HCT116 (cell line): ENCODE data around the gene CALN1. TPM values are rescaled to one million over a fixed set of nuclear protein-coding genes. Genes with fewer than 3 reads are reported as not detected.

Source experiments
- ATAC-seq: fragments of 200-7000 bp; cut with Tn5 transposase; 2 replicates; pipeline ENCODE4 v1.9.1; 2020; ENCODE audit warnings: mild to moderate bottlenecking, moderate library complexity
- BruUV-seq: library from RNA; stranded (reverse); fragments of 400-500 nt; replicated peaks from 2 replicates; lab custom pipeline; 2021; lab: Mats Ljungman, UMichigan
- CTCF ChIA-PET: fragments of 300-600 bp; sonication (Branson Sonifier 250); formaldehyde crosslinking; loops from one replicate; lab custom pipeline; 2021; ENCODE audit warnings: antibody characterized with exemption; lab: Charles Lee
- POLR2A ChIA-PET: fragments of 300-600, 350-600 bp; sonication (Branson Sonifier 250); formaldehyde crosslinking; loops from one replicate; lab custom pipeline; 2021; ENCODE audit warnings: antibody characterized with exemption; lab: Charles Lee
- RAD21 ChIA-PET, 2 experiments: fragments of 300-600 bp; sonication (Branson Sonifier 250); formaldehyde crosslinking; loops; one replicate each; lab custom pipeline; 2023; ENCODE audit warnings: low total read pairs in 2 of 2; ENCODE audit not compliant: uncharacterized antibody in 2 of 2, unreplicated experiment in 2 of 2, low non-redundant PET in 1 of 2; lab: Charles Lee
- DNase-seq: peaks from one replicate; pipeline ENCODE4 v3.0.0-alpha.2; 2010; ENCODE audit warnings: low read depth, low spot score
- H2AFZ ChIP-seq: fragments of 200-600 bp; shearing (Covaris generic), sonication (generic); 2 replicates; pipeline ENCODE4 v1.6.1; 2017; ENCODE audit warnings: low read depth, mixed run types, mixed read lengths, antibody characterized with exemption, low read length; ENCODE audit not compliant: poor library complexity, severe bottlenecking
- H3K27ac ChIP-seq: 2 replicates; pipeline ENCODE4 v1.5.1; 2012; ENCODE audit warnings: low read depth, low read length
- H3K27me3 ChIP-seq: fragments of 200-600 bp; sonication (generic); 2 replicates; pipeline ENCODE4 v1.6.1; 2016; ENCODE audit warnings: mixed run types, low read length, mixed read lengths; ENCODE audit not compliant: insufficient read depth
- H3K36me3 ChIP-seq, 2 experiments: fragments of 200-500 bp in 1 of 2; fragments of 200-600 bp in 1 of 2; sonication (Bioruptor generic) in 1 of 2; sonication (generic) in 1 of 2; 2 replicates each; pipeline versions ENCODE4 v1.5.1 to v1.6.1; 2014 to 2016; ENCODE audit warnings: low read length in 2 of 2, inconsistent platforms in 1 of 2, mixed read lengths in 1 of 2, mixed run types in 1 of 2; ENCODE audit not compliant: insufficient read depth in 2 of 2, control insufficient read depth in 1 of 2
- H3K4me1 ChIP-seq, 2 experiments: fragments of 200-600 bp in 1 of 2; sonication (generic) in 1 of 2; 2 replicates each; pipeline versions ENCODE4 v1.5.1 to v1.6.1; 2012 to 2017; ENCODE audit warnings: low read length in 2 of 2, inconsistent platforms in 1 of 2, mild to moderate bottlenecking in 1 of 2, mixed read lengths in 1 of 2, mixed run types in 1 of 2, moderate library complexity in 1 of 2; ENCODE audit not compliant: insufficient read depth in 2 of 2, control insufficient read depth in 1 of 2
- H3K4me2 ChIP-seq: fragments of 200-600 bp; sonication (generic); 2 replicates; pipeline ENCODE4 v1.6.1; 2017; ENCODE audit warnings: mixed run types, low read length, mixed read lengths
- H3K4me3 ChIP-seq, 2 experiments: fragments of 200-600 bp in 1 of 2; sonication (generic) in 1 of 2; replicated peaks in 1 of 2; 2 replicates each; pipeline ENCODE4 v1.5.1; 2011 to 2016; ENCODE audit warnings: low read length in 2 of 2, control low read depth in 1 of 2, low read depth in 1 of 2, mild to moderate bottlenecking in 1 of 2, mixed read lengths in 1 of 2, mixed run types in 1 of 2
- H3K79me2 ChIP-seq: fragments of 200-600 bp; sonication (generic); 2 replicates; pipeline ENCODE4 v1.6.1; 2017; ENCODE audit warnings: mild to moderate bottlenecking, mixed run types, low read length, moderate library complexity, mixed read lengths; ENCODE audit not compliant: insufficient read depth
- H3K9ac ChIP-seq: fragments of 200-600 bp; sonication (generic); 2 replicates; pipeline ENCODE4 v1.6.1; 2016; ENCODE audit warnings: low read length, mixed read lengths
- H3K9me2 ChIP-seq: fragments of 200-600 bp; sonication (generic), shearing (Covaris generic); 2 replicates; pipeline ENCODE4 v1.6.1; 2017; ENCODE audit warnings: mixed run types, mild to moderate bottlenecking, moderate library complexity; ENCODE audit not compliant: insufficient read depth
- H3K9me3 ChIP-seq, 2 experiments: fragments of 200-500 bp in 1 of 2; fragments of 200-600 bp in 1 of 2; sonication (Bioruptor generic) in 1 of 2; sonication (generic) in 1 of 2; 2 replicates each; pipeline ENCODE4 v1.6.1; 2014 to 2017; ENCODE audit warnings: low read length in 2 of 2, mixed read lengths in 2 of 2, inconsistent platforms in 1 of 2, low read depth in 1 of 2, mild to moderate bottlenecking in 1 of 2, mixed run types in 1 of 2, moderate library complexity in 1 of 2; ENCODE audit not compliant: control insufficient read depth in 1 of 2, insufficient read depth in 1 of 2
- H4K20me1 ChIP-seq: fragments of 200-600 bp; sonication (generic), shearing (Covaris generic); 2 replicates; pipeline ENCODE4 v1.6.1; 2017; ENCODE audit warnings: mixed run types, mild to moderate bottlenecking, moderate library complexity; ENCODE audit not compliant: insufficient read depth
- CEBPB ChIP-seq: IDR thresholded peaks from 2 replicates; pipeline ENCODE4 v1.6.1; 2012; ENCODE audit warnings: low read depth
- EZH2 ChIP-seq: fragments of 200-600 bp; sonication (generic); IDR thresholded peaks from 2 replicates; pipeline ENCODE4 v1.6.1; 2017; ENCODE audit warnings: antibody characterized with exemption, mixed run types
- FOSL1 ChIP-seq: IDR thresholded peaks from 2 replicates; pipeline ENCODE4 v1.6.1; 2012; ENCODE audit warnings: low read depth
- RAD21 ChIP-seq: IDR thresholded peaks from 2 replicates; pipeline ENCODE4 v1.6.1; 2012; ENCODE audit warnings: low read depth, mild to moderate bottlenecking
- REST ChIP-seq: IDR thresholded peaks from 2 replicates; pipeline ENCODE4 v1.6.1; 2012; ENCODE audit warnings: low read depth
- YY1 ChIP-seq: IDR thresholded peaks from 2 replicates; pipeline ENCODE4 v1.6.1; 2011; ENCODE audit warnings: low read length, low read depth, moderate library complexity, mild to moderate bottlenecking; ENCODE audit not compliant: insufficient replicate concordance; ENCODE audit errors: extremely low read depth
- intact Hi-C: fragments of 100-400 bp; cut with micrococcal nuclease; formaldehyde crosslinking; loops from 2 replicates; pipeline ENCODE4 v1.10.0; 2022
- total RNA-seq: library from RNA; stranded (reverse); gene quantifications from one replicate; pipeline ENCODE4 v1.2.1, GENCODE V29; 2021; ENCODE audit not compliant: unreplicated experiment
- TF ChIP-seq, protein P1 (sequence below): IDR thresholded peaks from 2 replicates; pipeline ENCODE4 v1.6.1; 2012

The CALN1 gene
- total RNA-seq, 1 experiment from 2014 or later = 0.17 TPM

- CTCF ChIA-PET = no interaction called here
- H3K9ac ChIP-seq = no peak overlapping the region
- H2AFZ ChIP-seq = no peak overlapping the region
- RAD21 ChIA-PET = no interaction called here
- H3K9me2 ChIP-seq = no peaks in the 10 kb centered on the region
- POLR2A ChIA-PET = no interaction called here
- DNase-seq (no peak), ATAC-seq (no peak)
- 0 out of 2 replicates have a peak, but pooled peaks cover 6% of the 10 kb centered on the region for H3K27me3 ChIP-seq
- intact Hi-C loops = no loop called here
- no peaks in the 10 kb centered on the region for H4K20me1 ChIP-seq
- no peaks in the 10 kb centered on the region for H3K4me1 ChIP-seq
- BruUV-seq = no TSS peak
- H3K27ac ChIP-seq = no peak overlapping the region
- no peaks in the 10 kb centered on the region for H3K79me2 ChIP-seq
- TF ChIP-seq YY1 (no peak), RAD21 (no peak), FOSL1 (no peak), CEBPB (no peak), REST (no peak), EZH2 (no peak)
- TF ChIP-seq, protein P1, sequence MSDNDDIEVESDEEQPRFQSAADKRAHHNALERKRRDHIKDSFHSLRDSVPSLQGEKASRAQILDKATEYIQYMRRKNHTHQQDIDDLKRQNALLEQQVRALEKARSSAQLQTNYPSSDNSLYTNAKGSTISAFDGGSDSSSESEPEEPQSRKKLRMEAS = no peak
- no peaks in the 10 kb centered on the region for H3K36me3 ChIP-seq
- no peak overlapping the region for H3K4me2 ChIP-seq
- H3K4me3 ChIP-seq = no peak overlapping the region
- no peaks in the 10 kb centered on the region for H3K9me3 ChIP-seq
Measured at GRCh38 chr7:72337390-72338167, 74.6 kb downstream of the CALN1 start.
